Inflammatory macrophage (primary cell): ENCODE results near the gene SEC63.
"Not testable (repeated sequence)": the region's sequence is repeated elsewhere in the genome, so short reads cannot be mapped to it uniquely, and the experiment has no call there.

Experiments used
- DNase-seq, 2 donors: peaks; one replicate each; pipeline ENCODE4 v3.0.0-alpha.2; 2020 to 2022

SEC63 gene

GRCh38 chr6:107973594-107973993 is 15.6 kb upstream of the SEC63 start:
- DNase-seq: no peak

GRCh38 chr6:107972413-107973096 is 14.5 kb upstream of the SEC63 start:
- peak in 1 of 2 donors; percentile 37 for DNase-seq

- DNase-seq: no peak
These were observed 13.2 kb upstream of the SEC63 start for GRCh38 chr6:107971181-107971580.

GRCh38 chr6:107970255-107970654 is 12.2 kb upstream of the SEC63 start:
- no peak for DNase-seq

GRCh38 chr6:107968081-107968480 is 10.1 kb upstream of the SEC63 start:
- no peak for DNase-seq

GRCh38 chr6:107965746-107966145 is 7.7 kb upstream of the SEC63 start:
- DNase-seq: no peak

GRCh38 chr6:107962723-107963122 is 4.7 kb upstream of the SEC63 start:
- no peak for DNase-seq

GRCh38 chr6:107959392-107959791 is 1.4 kb upstream of the SEC63 start:
- DNase-seq: no peak

GRCh38 chr6:107958689-107959362 is 818 bp upstream of the SEC63 start:
- not testable (repeated sequence) for DNase-seq

- DNase-seq: peak; percentile 75 to 76
These were observed 600 bp downstream of the SEC63 start for GRCh38 chr6:107957308-107957908.

- DNase-seq: peak; percentile 15 to 61
These were observed 1.3 kb downstream of the SEC63 start for GRCh38 chr6:107956586-107957307.

GRCh38 chr6:107956181-107956580 is 1.8 kb downstream of the SEC63 start:
- no peak for DNase-seq

- not testable (repeated sequence) for DNase-seq
These were observed 4.1 kb downstream of the SEC63 start for GRCh38 chr6:107953858-107954414.

GRCh38 chr6:107943626-107944439 is 14.2 kb downstream of the SEC63 start:
- no peak for DNase-seq

- DNase-seq: no peak
These were observed 15.9 kb downstream of the SEC63 start for GRCh38 chr6:107942142-107942541.

- DNase-seq: no peak
These were observed 16.4 kb downstream of the SEC63 start for GRCh38 chr6:107941627-107942026.

GRCh38 chr6:107941199-107941598 is 16.8 kb downstream of the SEC63 start:
- DNase-seq: peak in 1 of 2 donors; percentile 4

GRCh38 chr6:107936910-107937292 is 21.1 kb downstream of the SEC63 start:
- DNase-seq: not testable (repeated sequence)

GRCh38 chr6:107936162-107936909 is 21.7 kb downstream of the SEC63 start:
- no peak for DNase-seq

- DNase-seq: not testable (repeated sequence)
These were observed 23.8 kb downstream of the SEC63 start for GRCh38 chr6:107934229-107934628.

- no peak for DNase-seq
These were observed 25.4 kb downstream of the SEC63 start for GRCh38 chr6:107932580-107932979.
